Colonic mucosa (tissue), 4 donors: ENCODE results near the gene PGF. TPM values are rescaled to one million over a fixed set of nuclear protein-coding genes. Genes with fewer than 3 reads are reported as not detected.

Experiments
- DNase-seq: peaks from one replicate; pipeline ENCODE4 v3.0.0-alpha.2; 2020
- H3K27ac ChIP-seq: fragments of 200-600 bp; one replicate; pipeline ENCODE4 v1.8.0; 2021
- H3K27me3 ChIP-seq: fragments of 200-600 bp; one replicate; pipeline ENCODE4 v1.8.0; 2021
- H3K36me3 ChIP-seq: fragments of 200-600 bp; one replicate; pipeline ENCODE4 v1.8.0; 2021
- H3K4me1 ChIP-seq: fragments of 200-600 bp; one replicate; pipeline ENCODE4 v1.8.0; 2021; ENCODE audit warnings: mild to moderate bottlenecking
- H3K4me3 ChIP-seq: fragments of 200-600 bp; one replicate; pipeline ENCODE4 v1.8.0; 2021
- H3K9ac ChIP-seq, 2 donors: one replicate each; pipeline ENCODE4 v1.7.0; 2013; ENCODE audit warnings: control low read depth in 2 of 2, low read depth in 2 of 2, low read length in 2 of 2
- H3K9me3 ChIP-seq: fragments of 200-600 bp; one replicate; pipeline ENCODE4 v1.8.0; 2021
- intact Hi-C: fragments of 100-400 bp; cut with DNase I; formaldehyde crosslinking; loops from one replicate; pipeline ENCODE4 v1.14.1; 2022
- total RNA-seq, 2 donors: library from RNA; stranded (reverse); fragmentation: NEBNext Ultra II Directional in 1 of 2; extraction: Animal tissue kit (Norgen Biotek cat#: 25700) in 1 of 2; gene quantifications; one replicate each; pipeline ENCODE4 v1.2.1, GENCODE V29; 2021
- TF ChIP-seq, protein P1 (sequence below): fragments of 200-600 bp; IDR thresholded peaks from one replicate; pipeline ENCODE4 v1.8.0; 2022; ENCODE audit warnings: antibody characterized with exemption, mild to moderate bottlenecking
- donor health status: healthy.
- donor health status: DM: no; HTN: no; CAD: no.
- donor health status: DM: no; HTN: no; CAD: no.

The PGF gene
- total RNA-seq, 2 donors from 2014 or later: 0.57 to 2.2 TPM

GRCh38 chr14:74960736-74961135 lies 5.3 kb upstream of the PGF start:
- no peaks in the 10 kb centered on the region for H3K4me1 ChIP-seq
- TF ChIP-seq, protein P1, sequence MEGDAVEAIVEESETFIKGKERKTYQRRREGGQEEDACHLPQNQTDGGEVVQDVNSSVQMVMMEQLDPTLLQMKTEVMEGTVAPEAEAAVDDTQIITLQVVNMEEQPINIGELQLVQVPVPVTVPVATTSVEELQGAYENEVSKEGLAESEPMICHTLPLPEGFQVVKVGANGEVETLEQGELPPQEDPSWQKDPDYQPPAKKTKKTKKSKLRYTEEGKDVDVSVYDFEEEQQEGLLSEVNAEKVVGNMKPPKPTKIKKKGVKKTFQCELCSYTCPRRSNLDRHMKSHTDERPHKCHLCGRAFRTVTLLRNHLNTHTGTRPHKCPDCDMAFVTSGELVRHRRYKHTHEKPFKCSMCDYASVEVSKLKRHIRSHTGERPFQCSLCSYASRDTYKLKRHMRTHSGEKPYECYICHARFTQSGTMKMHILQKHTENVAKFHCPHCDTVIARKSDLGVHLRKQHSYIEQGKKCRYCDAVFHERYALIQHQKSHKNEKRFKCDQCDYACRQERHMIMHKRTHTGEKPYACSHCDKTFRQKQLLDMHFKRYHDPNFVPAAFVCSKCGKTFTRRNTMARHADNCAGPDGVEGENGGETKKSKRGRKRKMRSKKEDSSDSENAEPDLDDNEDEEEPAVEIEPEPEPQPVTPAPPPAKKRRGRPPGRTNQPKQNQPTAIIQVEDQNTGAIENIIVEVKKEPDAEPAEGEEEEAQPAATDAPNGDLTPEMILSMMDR: no peak
- intact Hi-C loops: no loop called here
- H3K36me3 ChIP-seq: no peaks in the 10 kb centered on the region
- H3K9me3 ChIP-seq: no peaks in the 10 kb centered on the region
- H3K27me3 ChIP-seq: no peaks in the 10 kb centered on the region
- H3K4me3 ChIP-seq: no peak overlapping the region
- no peak overlapping the region for H3K27ac ChIP-seq
- H3K9ac ChIP-seq: no peak overlapping the region
- no peak for DNase-seq

- TF ChIP-seq, protein P1: no peak
- Histone ChIP-seq H3K27ac (no peak overlapping the region), H3K9me3 (no peaks in the 10 kb centered on the region), H3K4me3 (no peak overlapping the region), H3K27me3 (no peaks in the 10 kb centered on the region), H3K36me3 (no peaks in the 10 kb centered on the region), H3K9ac (no peak overlapping the region), H3K4me1 (peaks cover 3% of the 10 kb centered on the region)
- intact Hi-C loops: no loop called here
- no peak for DNase-seq
Observed at GRCh38 chr14:74959596-74960180, 4.3 kb upstream of the PGF start.

GRCh38 chr14:74956280-74957072 lies 1.1 kb upstream of the PGF start:
- Histone ChIP-seq H3K27me3 (no peaks in the 10 kb centered on the region), H3K4me3 (no peak overlapping the region), H3K36me3 (no peaks in the 10 kb centered on the region), H3K27ac (no peak overlapping the region), H3K9ac (no peak overlapping the region), H3K9me3 (no peaks in the 10 kb centered on the region), H3K4me1 (peaks cover 7% of the 10 kb centered on the region)
- DNase-seq: no peak
- intact Hi-C loops: no loop called here
- TF ChIP-seq, protein P1: no peak

DNA sequence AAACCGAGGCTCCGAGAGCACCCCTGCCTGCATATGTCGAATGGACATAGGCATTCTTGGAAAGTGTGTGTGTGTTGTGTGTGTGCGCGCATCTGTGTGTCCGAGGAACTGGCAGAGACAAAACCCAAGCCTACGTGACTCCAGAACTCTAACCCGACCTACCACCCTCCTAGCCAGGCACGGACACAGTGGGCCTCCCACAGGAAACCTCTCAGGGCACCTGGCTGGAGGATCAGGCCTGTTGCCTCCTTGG lies 556 bp upstream of the PGF start:
- no peak for DNase-seq
- TF ChIP-seq, protein P1: no peak
- intact Hi-C loops: no loop called here
- Histone ChIP-seq H3K4me1 (peaks cover 12% of the 10 kb centered on the region), H3K36me3 (no peaks in the 10 kb centered on the region), H3K9me3 (no peaks in the 10 kb centered on the region), H3K9ac (peak overlapping the region in 1 of 2 donors; percentile 60), H3K4me3 (peak overlapping the region; percentile 54), H3K27me3 (no peaks in the 10 kb centered on the region), H3K27ac (no peak overlapping the region)

- TF ChIP-seq, protein P1: no peak
- Histone ChIP-seq H3K9me3 (no peaks in the 10 kb centered on the region), H3K27me3 (no peaks in the 10 kb centered on the region), H3K27ac (no peak overlapping the region), H3K9ac (peak overlapping the region; percentile 38 to 72), H3K4me3 (peak overlapping the region; percentile 54), H3K4me1 (peaks cover 12% of the 10 kb centered on the region), H3K36me3 (no peaks in the 10 kb centered on the region)
- DNase-seq: no peak
- intact Hi-C loops: no loop called here
Observed at GRCh38 chr14:74954947-74955228, 509 bp downstream of the PGF start.
